GM21717 (cell line): ENCODE results near the gene DRD2.
"Not testable (repeated sequence)": the region's sequence is repeated elsewhere in the genome, so short reads cannot be mapped to it uniquely, and the experiment has no call there.

Experiments used
- ATAC-seq: cut with Tn5 transposase; IDR thresholded peaks from one replicate; pipeline ENCODE4 v1.9.1; 2021; ENCODE audit warnings: mild to moderate bottlenecking, moderate library complexity; ENCODE audit not compliant: unreplicated experiment

The DRD2 gene

DNA sequence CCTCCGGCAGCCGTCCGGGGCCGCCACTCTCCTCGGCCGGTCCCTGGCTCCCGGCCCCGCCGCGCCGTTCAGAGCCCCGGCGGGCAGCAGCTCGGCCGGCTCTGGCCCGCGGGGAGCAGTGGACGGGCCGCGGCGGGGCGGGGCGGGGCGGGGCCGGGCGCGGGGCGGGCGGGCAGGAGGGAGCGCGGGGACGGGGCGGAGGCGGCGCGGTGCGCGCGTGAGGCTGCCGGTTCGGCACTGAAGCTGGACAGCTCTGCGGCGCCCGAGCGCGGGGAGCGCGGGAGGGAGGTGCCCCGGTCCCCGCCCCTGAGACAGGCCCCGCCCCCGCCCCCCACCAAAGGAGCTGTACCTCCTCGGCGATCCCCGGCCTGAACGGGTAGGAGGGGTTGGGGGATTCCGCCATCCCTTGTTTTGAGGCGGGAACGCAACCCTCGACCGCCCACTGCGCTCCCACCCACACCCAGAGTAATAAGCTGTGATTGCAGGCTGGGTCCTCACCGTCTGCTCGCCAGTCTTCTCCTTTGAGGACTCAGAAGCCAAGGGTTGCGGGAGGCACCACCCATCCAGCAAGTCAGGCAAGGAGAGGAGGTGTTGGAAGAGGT lies at the start of gene DRD2:
Gene DRD2, minus strand, starts transcription at position 239 of the 602 bp plus-strand sequence. CDS start 50,747 bp downstream, outside the sequence.
- no peak for ATAC-seq

DNA sequence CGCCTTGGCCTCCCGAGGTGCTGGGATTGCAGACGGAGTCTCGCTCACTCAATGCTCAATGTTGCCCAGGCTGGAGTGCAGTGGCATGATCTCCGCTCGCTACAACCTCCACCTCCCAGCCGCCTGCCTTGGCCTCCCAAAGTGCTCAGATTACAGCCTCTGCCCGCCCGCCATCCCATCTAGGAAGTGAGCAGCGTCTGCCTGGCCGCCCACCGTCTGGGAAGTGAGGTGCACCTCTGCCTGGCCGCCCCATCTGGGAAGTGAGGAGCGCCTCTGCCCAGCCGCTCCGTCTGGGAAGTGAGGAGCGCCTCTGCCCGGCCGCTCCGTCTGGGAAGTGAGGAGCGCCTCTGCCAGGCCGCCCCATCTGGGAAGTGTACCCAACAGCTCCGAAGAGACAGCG lies 48.7 kb upstream of the DRD2 start:
- not testable (repeated sequence) for ATAC-seq

DNA sequence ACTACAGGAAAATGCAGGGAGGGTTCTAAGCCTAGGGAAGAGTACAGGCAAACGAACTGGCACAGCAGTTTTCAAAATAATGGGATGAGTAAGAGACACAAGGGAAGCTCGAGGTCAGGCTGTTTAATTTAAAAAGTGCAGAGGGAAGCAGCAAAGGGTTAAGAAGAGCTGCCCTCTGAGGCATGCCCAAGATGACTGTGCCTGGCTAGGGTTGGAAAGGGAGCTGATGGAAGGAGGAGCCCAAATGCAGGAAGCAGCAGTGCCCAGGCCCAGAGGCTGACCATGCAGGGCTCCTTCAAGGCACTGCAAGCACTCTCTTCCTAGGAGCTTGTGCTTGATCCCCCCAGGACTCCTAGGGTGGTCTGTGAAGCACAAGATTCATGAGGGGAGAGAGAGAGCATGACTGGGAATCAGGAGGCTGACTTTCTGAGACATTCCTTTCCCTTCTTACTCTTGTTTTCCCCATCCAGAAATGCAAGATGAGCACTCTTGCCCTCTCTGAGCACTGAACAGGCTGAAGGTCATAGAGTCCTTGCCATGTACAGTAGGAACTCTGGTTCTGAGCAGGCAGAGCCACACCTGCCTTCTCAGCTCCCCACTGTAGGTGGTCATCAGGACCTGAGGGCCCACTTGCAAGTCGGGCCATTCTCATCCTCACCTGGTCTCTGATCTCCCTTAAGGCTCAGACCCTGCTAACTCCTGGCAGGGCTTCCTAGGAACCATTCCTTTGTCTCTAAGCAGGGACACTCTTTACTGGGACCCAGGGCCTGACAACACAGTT lies 46.7 kb upstream of the DRD2 start:
- ATAC-seq: no peak

DNA sequence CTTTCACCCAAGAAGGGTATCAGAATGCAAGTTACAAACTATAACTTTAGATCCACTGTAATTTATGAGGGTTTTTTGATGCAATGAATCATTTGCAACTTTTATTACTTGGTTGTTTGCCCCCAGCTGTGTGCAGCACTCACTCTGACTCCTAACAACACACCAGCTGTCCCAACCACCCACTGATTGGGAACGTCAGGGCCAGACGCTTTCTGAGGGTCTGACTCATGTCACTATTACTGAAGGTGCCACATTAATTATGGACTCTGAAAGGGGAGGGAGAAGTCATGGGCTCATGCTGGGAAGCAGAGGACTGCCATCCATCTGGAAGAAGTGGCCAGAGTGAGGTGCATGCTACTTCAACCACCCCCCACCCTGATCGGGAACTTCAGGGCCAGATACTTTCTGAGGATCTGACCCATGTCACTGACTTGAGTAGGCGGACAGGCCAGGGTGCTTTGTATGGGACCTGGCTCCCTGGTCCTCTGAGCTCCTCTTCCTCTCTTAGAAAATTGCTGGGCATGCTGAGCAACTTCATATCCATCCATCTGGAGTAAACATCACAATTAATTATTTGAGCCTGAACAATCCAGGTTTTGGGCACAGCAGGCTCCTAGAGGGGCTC lies 44.9 kb upstream of the DRD2 start:
- no peak for ATAC-seq

DNA sequence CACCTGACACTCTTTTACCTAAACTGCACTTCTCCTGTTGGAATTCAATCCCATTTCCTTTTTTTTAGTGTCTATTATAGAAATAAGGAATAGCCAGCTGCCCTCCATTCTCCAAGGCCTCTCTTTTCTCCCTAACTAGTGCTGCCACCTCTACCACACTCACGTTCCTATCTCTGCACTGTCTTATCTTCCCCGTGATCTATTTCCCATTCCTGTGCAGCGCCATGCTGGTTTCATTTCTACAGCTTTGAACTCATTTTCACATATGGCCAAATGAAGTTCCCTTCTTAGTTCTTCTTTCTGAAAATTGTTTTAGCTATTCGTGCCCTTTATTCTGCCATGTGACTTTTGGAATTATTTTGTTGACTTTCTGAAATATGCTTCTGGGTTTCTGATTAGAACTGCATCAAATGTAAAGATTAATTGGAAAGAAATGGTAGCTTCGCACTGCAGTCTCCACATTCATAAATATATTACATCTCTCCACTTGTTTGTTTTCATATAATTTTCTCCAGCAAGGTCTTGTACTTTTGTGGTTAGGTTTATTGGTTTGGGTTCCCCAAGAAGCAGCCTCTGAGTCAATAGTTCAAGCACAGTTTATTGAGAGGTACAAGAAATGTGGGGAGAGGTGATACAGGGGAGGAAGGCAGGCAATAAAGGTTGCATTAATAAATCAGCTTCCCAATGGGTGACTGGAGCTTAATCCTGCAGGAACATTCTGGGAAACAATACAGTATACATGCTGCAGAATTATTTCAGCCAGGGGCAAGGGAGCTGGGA lies 43.7 kb upstream of the DRD2 start:
- ATAC-seq: no peak

DNA sequence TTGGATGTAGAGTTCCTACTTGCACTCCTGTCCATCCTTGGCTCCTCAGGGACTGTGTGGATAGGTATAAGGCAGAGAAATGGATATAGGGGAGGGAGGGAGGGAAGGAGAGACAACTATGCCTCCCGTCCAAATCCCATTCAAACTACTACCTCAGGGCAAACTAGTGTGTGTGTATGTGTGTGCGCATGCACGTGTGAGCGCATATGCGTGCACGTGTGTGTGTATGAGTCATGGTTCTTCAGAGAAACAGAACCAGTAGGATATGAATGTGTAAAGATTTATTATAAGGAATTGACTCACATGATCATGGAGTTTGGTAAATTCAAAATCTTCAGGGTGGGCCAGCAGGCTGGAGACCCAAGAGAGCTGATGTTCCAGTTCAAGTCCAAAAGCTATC lies 42.2 kb upstream of the DRD2 start:
- no peak for ATAC-seq

DNA sequence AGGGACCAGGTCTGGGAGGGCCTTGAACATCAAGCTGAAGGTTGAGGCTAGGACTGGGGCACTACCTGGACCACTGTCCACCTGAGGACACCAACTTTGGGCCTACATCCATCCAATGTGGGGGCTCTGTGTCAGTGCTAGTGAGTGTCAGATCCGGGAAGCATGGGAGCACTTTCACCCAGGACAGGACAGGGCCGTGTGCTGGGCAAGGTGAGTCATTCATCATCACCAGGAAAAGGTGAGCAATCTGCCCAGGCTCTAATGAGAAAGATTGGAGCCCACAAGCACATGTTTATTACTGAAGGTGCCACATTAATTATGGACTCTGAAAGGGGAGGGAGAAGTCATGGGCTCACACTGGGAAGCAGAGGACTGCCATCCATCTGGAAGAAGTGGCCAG lies 39.7 kb upstream of the DRD2 start:
- ATAC-seq: no peak

DNA sequence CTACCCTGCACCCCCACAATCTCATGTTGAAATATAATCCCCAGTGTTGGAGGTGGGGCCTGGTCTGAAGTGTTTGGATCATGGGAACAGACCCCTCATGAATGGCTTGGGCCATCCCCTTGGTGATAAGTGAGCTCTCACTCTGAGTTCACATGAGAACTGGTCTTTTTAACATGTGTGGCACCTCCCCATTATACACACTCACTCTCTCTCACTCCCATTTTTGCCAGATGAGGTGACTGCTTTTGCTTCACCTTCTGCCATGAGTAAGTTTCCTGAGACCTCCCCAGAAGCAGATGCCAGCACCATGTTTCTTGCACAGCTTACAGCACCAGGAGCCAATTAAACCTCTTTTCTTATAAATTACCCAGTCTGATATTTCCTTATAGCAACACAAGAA lies 32.1 kb upstream of the DRD2 start:
- ATAC-seq: no peak

DNA sequence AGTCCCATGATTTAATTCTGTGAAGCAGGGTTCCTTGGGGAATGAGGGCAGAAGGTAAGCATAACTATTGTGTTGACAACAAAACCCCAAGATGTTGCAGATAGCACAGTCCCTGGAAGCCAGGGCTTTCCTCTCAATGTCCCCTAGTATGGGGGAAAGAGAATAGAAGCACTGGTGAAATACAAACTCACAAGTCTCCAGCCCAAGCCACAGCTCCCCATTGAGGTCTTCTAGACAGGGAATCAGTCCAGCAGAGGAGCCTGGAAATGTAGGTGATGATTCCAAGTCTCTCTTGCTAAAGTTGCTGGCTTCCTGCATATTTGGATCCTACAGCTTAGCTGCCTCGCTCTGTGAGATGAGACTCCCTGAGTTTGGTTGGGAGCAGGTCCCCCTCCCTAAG lies 31.7 kb upstream of the DRD2 start:
- ATAC-seq: no peak

DNA sequence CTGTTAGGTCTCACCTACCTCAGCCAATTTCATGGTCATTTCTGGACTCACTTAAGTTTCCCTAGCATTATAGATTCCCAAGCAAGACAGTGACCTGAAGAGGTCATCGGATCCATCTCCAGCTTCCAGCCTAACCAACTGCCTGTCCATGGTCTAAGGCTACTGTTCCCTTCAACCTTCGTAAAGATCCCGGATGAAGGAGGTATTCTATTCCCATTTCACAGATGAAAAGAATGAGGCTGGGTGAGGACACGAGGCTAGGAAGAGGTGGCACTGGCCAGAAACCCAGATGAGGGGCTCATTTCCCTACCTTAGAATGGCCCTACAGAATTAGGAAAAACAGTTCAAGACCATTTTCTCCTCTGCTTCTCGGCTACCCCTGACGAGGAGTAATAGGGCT lies 31.3 kb upstream of the DRD2 start:
- ATAC-seq: no peak

DNA sequence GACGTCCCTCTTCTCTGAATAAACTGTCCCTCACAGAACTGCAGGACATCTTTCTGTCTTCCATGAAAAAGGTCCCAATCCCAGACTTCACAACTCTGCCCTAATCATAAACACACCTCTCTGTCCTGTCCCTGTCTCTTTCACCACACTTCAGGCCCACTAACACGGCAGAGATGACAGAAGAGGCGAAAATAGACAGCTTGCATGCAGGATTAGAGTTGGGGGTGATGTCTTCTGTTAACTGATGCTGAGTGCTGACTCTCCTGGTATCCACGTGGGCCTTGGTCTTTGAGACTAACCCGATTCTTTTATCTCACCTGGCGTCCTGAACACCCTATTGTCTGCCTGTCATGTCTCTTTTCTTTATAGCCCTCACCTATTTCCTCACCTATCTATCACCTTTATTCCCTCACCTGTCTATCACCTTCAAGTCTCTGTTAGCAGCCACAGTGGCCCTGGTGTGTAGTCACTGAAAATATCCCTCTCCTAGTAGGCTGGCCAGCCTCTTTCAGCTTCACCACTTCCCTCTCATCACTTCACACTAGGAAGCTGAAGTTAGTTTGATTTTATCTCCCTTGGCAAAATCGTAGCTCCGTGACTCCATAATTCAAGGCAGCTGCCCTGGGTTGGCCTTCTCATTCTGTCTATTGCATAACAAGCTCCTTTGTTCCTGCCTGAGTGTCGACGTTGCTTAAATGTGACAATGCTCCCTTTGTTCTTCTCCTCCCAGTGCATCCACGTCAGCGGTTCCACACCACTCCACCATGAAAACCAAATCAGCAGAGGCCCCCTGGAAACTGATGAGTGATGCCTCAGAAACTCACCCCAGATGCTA lies 30.6 kb upstream of the DRD2 start:
- ATAC-seq: no peak

DNA sequence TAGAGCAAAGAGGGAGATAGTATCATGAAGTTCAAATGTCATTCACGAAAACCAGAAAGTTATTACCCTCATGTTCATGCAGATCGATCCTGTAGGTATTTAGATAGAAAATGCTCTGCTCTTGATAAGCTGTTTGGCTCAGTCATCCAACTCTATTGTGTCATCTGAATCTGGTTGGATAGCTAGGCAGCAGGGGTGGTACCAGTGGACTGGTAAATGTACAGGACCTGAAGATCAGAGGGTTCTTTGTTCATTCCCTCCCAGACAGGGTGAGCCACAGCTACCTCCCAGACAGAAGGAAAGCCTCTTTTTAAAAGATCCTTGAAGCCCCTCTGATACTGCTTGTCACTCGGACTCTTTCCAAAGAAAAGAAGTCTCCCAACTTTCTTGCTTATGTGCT lies 29.8 kb upstream of the DRD2 start:
- no peak for ATAC-seq

DNA sequence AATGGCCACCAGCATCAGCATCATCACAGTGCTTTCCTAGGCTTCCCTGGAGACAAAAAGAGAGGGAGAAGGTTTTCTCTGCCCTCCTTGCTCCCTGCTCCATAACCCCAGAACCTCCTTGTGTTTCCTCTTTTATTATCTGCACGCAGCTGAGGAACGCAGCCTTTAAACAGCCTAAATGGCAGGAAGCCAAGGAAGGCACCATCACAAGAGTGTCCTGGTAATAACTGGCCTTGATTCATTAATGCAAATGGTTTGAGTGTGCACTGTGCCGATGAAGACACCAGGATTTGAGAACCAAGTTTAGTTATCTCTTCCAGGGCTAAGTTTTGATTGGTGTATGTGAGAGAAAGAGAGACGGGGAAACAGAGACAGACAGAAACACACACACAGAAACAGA lies 29.4 kb upstream of the DRD2 start:
- no peak for ATAC-seq

DNA sequence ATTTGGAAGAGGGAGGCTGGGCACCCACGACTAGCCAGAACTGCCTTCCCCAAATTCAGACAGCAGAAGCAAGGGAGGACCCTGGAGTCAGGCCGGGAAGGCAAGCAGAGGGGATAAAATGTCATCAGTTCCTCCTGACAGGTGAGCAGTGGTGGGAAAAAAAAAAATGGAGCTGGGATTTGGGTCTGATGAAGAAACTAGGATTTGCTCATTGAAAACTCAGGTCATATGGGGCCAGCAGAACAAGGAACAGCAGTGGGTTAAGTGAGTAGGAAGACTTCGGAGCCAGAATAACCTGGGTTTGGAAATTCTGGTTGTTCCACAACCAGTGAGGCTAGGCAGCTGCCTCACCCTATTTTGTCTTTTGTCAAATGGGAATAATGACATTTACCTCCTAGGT lies 28.9 kb upstream of the DRD2 start:
- no peak for ATAC-seq

DNA sequence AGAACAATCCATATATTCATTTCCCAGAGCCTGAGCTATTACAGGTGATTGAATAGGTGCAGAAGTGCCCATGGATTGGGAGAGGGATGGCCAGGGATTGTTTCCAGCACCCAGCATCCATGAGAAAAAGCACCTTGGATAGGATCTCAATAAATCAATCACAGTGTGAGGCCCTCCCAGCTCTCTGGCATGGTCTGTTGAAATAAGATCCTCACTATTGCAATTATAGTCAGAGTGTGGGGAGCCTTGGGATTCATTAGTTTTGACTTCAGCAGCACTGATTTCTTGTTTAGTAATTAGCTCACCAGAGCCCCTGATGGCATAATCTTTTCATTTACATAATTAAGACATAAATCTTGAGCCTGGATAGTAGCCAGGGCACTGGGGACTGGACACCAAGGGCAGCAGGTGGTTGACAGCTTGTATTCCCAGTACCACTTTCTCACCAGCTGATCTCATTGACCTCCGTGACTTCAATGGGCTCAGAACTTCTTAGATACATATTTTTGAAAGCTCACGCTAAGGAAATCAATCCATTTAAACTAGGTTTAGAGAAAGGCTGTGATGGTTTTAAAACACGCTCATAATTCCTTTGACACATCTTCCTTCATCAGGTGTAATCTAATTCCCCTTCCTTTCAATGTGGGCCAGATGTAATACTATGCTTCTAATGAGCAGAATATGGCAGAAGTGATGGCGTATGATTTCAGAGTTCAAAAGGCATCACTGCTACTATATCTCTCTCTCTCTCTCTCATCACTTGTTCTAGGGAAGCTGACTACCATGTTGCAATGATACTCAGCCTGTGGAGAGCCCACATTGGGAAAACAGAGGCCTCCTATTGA lies 22.1 kb upstream of the DRD2 start:
- no peak for ATAC-seq

DNA sequence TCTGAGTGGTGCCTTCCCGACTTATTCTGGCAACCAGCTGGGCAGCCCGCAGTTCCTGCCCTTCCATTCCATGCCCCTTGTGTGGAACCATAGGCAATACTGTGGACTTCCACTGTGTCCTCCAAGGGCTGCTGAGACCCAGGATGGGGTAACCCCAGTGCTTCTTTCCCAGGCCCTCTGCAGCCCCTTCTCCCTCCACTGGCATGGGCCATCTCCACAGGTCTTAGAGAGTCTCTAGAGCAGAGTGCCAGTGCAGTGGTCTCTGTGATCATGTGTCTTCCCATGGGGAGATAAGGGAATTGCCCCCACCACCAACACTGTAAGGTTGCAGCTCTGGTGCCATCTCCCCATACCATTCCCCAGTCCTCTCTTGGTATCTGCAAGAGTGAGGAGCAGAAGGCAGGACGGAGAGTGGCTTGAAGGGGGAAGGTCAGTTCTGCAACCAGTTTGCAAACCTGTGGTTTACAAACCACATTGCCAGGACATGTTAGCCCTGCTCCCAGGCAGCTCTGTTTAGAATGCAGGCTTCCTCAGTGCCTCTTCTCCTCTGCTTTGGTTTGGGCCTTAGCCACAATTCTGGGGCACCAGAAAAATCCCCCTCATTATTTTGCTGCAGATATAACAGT lies 20.9 kb upstream of the DRD2 start:
- ATAC-seq: no peak

DNA sequence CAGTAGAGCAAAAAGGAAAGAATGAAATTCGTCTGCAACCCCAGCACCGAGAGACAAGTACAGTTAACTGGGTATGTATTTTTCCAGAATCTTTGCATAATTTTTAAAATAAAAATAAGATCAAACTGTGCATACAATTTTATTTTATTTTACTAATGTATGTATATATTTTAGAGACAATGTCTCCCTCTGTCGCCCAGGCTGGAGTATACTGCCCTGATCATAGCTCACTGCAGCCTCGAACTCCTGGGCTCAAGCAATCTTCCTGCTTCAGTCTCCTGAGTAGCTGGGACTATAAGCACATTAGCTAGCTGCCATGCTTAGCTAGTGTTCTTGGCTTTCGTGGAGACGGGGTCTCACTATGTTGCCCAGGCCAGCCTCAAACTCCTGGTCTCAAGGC lies 18.8 kb upstream of the DRD2 start:
- ATAC-seq: no peak

DNA sequence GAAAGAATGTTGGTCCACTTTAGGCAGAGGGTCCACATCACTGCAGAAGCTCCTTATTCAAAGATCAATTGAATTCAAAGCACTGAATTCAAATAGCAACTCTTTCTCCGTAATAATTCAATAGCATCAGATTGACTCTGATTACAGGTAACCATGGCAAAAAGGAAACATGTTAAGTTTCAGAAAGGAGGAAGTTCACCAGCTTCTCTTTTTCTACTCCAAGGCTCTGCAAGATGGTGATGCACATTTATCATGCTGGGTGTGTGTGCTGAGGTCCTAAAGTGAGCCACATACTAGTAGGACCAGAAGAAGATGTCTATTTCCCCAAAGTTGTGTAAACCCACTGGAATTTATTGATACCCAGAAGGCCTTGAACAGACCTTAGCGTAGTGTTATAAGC lies 18.0 kb upstream of the DRD2 start:
- no peak for ATAC-seq

DNA sequence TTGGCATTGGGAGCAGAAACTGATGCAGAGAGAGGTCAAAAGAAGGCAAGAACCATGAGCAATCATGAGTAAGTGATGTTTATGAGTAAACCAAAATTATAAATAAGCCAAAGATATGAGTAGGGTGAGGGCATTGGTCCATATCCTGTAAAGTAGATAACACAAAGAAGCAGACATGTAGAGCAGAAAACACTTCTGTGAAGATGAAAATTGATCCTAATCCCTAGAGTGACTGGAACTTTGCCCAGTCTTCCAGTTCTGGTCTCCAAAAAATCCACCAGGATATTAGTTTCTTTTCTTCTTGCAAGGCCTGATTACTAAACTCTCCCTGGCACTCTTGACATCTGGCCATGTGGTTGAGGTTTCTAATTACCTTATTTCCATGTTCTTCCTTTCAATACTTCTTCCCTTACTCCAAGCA lies 13.7 kb upstream of the DRD2 start:
- ATAC-seq: no peak
